HL-60 (cell line): ENCODE results near the gene NTN3.
A peak's percentile ranks its signal among the peaks of the same experiment; 100 is the strongest.

Experiments used
- DNase-seq, 2 experiments: peaks; one replicate each; pipeline ENCODE4 v3.0.0-alpha.2; 2010 to 2020; ENCODE audit warnings: low read depth in 1 of 2, low spot score in 1 of 2
- H3K27ac ChIP-seq: fragments of 250-450 bp; sonication (Bioruptor Pico); replicated peaks from 2 replicates; pipeline ENCODE4 v1.5.1; 2020; ENCODE audit warnings: mild to moderate bottlenecking, moderate library complexity
- H3K27me3 ChIP-seq: fragments of 250-450 bp; sonication (Bioruptor Pico); 2 replicates; pipeline ENCODE4 v1.5.1; 2021; ENCODE audit warnings: mild to moderate bottlenecking, moderate library complexity; ENCODE audit not compliant: insufficient read depth, poor library complexity, severe bottlenecking
- H3K4me3 ChIP-seq: replicated peaks from 2 replicates; pipeline ENCODE4 v1.5.1; 2011; ENCODE audit warnings: mild to moderate bottlenecking, control low read depth, low read length; ENCODE audit not compliant: insufficient read depth
- CTCF ChIP-seq: IDR thresholded peaks from one replicate; pipeline ENCODE4 v1.5.1; 2011; ENCODE audit warnings: low read length, control low read depth, inconsistent platforms; ENCODE audit not compliant: insufficient read depth
- GABPA ChIP-seq: IDR thresholded peaks from 2 replicates; pipeline ENCODE4 v1.6.1; 2012; ENCODE audit warnings: low read depth
- POLR2AphosphoS5 ChIP-seq: IDR thresholded peaks from 2 replicates; pipeline ENCODE4 v1.6.1; 2012; ENCODE audit warnings: low read depth
- SPI1 ChIP-seq: IDR thresholded peaks from 2 replicates; pipeline ENCODE4 v1.6.1; 2012; ENCODE audit warnings: low read depth, mild to moderate bottlenecking, borderline replicate concordance
- TF ChIP-seq, protein P1 (sequence below): IDR thresholded peaks from 2 replicates; pipeline ENCODE4 v1.6.1; 2012; ENCODE audit warnings: low read depth; ENCODE audit not compliant: insufficient replicate concordance

NTN3 gene

GRCh38 chr16:2486645-2487516 lies 15.8 kb downstream of the NTN3 start:
- peak; percentile 60; the same call in 1 of the 2 replicates for TF ChIP-seq SPI1
- TF ChIP-seq GABPA: no peak
- no peak overlapping the region for H3K4me3 ChIP-seq
- H3K27ac ChIP-seq: no peak overlapping the region
- peak; percentile 47 to 87 for DNase-seq
- no peaks in the 10 kb centered on the region for H3K27me3 ChIP-seq

DNA sequence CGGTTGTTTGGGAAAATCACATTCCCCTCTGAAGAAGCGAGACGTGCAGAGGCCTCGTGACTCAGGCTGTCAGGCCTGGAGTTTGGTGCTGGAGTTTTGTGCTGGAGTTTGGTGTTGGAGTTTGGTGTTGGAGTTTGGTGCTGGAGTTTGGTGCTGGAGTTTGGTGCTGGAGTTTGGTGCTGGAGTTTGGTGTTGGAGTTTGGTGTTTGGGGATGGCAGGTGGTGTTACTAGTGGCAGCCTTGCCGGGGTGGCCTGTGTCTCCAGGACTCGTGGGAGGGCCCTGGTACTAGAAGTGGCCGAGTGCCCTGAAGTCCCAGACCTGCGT lies 16.4 kb downstream of the NTN3 start:
- H3K27me3 ChIP-seq: no peaks in the 10 kb centered on the region
- no peak for DNase-seq
- no peak for TF ChIP-seq CTCF
- TF ChIP-seq GABPA: no peak
- no peak for TF ChIP-seq POLR2AphosphoS5
- TF ChIP-seq, protein P1, sequence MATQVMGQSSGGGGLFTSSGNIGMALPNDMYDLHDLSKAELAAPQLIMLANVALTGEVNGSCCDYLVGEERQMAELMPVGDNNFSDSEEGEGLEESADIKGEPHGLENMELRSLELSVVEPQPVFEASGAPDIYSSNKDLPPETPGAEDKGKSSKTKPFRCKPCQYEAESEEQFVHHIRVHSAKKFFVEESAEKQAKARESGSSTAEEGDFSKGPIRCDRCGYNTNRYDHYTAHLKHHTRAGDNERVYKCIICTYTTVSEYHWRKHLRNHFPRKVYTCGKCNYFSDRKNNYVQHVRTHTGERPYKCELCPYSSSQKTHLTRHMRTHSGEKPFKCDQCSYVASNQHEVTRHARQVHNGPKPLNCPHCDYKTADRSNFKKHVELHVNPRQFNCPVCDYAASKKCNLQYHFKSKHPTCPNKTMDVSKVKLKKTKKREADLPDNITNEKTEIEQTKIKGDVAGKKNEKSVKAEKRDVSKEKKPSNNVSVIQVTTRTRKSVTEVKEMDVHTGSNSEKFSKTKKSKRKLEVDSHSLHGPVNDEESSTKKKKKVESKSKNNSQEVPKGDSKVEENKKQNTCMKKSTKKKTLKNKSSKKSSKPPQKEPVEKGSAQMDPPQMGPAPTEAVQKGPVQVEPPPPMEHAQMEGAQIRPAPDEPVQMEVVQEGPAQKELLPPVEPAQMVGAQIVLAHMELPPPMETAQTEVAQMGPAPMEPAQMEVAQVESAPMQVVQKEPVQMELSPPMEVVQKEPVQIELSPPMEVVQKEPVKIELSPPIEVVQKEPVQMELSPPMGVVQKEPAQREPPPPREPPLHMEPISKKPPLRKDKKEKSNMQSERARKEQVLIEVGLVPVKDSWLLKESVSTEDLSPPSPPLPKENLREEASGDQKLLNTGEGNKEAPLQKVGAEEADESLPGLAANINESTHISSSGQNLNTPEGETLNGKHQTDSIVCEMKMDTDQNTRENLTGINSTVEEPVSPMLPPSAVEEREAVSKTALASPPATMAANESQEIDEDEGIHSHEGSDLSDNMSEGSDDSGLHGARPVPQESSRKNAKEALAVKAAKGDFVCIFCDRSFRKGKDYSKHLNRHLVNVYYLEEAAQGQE: no peak
- TF ChIP-seq SPI1: no peak
- no peak overlapping the region for H3K4me3 ChIP-seq
- no peak overlapping the region for H3K27ac ChIP-seq

GRCh38 chr16:2487903-2488531 lies 16.9 kb downstream of the NTN3 start:
- TF ChIP-seq SPI1 (peak; percentile 25; the same call in 1 of the 2 replicates), GABPA (no peak)
- no peak overlapping the region; the same call in 1 of the 2 replicates for H3K27ac ChIP-seq
- H3K27me3 ChIP-seq: no peaks in the 10 kb centered on the region
- no peak overlapping the region for H3K4me3 ChIP-seq
- peak; percentile 57 to 65 for DNase-seq

- Histone ChIP-seq H3K27ac (no peak overlapping the region), H3K27me3 (no peaks in the 10 kb centered on the region), H3K4me3 (no peak overlapping the region)
- no peak for DNase-seq
- TF ChIP-seq CTCF (no peak), POLR2AphosphoS5 (no peak), GABPA (no peak), SPI1 (no peak)
Observed at GRCh38 chr16:2489581-2489980, 18.5 kb downstream of the NTN3 start.

DNA sequence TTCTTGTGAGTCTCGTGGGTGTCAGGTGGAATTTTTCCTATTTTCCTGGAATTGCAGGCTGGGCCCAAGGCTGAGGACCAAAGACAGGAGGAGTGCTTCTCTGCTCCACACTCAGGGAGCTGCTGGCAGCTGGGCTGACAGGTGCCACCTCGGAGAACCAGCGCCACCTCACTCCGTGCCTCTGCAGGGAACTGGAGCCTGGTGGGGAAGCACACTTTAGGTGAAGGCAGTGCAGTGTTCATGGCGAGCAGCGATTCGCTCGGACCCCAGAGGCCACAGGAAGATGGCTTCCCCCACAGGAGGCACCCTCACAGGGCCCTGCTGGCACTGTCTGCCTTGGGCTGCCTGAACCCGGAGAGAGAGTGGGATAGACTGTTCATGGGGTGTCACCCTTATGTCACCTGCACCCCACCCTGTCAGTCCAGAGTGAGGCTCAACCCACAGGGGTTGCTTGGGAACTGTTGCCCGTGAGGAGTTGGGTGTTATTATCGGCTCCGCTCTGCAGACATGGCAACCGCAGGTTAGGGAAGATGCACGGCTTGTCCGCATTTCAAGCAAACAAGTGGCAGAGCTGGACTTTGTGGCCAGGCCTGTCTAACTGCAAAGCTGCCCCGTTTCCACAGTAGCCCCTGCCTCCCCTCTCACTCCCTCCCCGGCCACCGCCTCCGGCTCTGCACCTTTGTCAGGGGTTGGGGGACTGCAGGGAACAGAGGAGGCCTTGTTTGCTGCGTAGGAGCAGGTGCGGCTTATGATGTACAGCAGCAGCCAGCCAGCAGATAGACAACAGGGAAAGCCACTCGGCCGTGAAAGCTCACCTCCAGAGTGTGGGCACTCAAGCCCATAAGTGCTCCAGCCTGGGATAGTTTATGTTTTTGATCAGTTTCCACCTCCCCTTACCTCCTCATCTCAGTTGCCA lies 19.4 kb downstream of the NTN3 start:
- no peaks in the 10 kb centered on the region for H3K27me3 ChIP-seq
- DNase-seq: no peak
- no peak for TF ChIP-seq GABPA
- TF ChIP-seq, protein P1: no peak
- no peak for TF ChIP-seq POLR2AphosphoS5
- TF ChIP-seq SPI1: no peak
- TF ChIP-seq CTCF: no peak
- H3K27ac ChIP-seq: no peak overlapping the region
- no peak overlapping the region for H3K4me3 ChIP-seq
